ENCODE data around the gene YWHAG. TPM values are rescaled to one million over a fixed set of nuclear protein-coding genes. Genes with fewer than 3 reads are reported as not detected.

Gene YWHAG
- total and polyA plus RNA-seq, 2 of the 13 experiments (the other 11 are each of a cell fraction or from before 2014, with no cell fraction given): 36.9 to 67.5 TPM

GRCh38 chr7:76303202-76304147, 55.3 kb downstream of the YWHAG start (continued):
- TF ChIP-seq, protein P1, sequence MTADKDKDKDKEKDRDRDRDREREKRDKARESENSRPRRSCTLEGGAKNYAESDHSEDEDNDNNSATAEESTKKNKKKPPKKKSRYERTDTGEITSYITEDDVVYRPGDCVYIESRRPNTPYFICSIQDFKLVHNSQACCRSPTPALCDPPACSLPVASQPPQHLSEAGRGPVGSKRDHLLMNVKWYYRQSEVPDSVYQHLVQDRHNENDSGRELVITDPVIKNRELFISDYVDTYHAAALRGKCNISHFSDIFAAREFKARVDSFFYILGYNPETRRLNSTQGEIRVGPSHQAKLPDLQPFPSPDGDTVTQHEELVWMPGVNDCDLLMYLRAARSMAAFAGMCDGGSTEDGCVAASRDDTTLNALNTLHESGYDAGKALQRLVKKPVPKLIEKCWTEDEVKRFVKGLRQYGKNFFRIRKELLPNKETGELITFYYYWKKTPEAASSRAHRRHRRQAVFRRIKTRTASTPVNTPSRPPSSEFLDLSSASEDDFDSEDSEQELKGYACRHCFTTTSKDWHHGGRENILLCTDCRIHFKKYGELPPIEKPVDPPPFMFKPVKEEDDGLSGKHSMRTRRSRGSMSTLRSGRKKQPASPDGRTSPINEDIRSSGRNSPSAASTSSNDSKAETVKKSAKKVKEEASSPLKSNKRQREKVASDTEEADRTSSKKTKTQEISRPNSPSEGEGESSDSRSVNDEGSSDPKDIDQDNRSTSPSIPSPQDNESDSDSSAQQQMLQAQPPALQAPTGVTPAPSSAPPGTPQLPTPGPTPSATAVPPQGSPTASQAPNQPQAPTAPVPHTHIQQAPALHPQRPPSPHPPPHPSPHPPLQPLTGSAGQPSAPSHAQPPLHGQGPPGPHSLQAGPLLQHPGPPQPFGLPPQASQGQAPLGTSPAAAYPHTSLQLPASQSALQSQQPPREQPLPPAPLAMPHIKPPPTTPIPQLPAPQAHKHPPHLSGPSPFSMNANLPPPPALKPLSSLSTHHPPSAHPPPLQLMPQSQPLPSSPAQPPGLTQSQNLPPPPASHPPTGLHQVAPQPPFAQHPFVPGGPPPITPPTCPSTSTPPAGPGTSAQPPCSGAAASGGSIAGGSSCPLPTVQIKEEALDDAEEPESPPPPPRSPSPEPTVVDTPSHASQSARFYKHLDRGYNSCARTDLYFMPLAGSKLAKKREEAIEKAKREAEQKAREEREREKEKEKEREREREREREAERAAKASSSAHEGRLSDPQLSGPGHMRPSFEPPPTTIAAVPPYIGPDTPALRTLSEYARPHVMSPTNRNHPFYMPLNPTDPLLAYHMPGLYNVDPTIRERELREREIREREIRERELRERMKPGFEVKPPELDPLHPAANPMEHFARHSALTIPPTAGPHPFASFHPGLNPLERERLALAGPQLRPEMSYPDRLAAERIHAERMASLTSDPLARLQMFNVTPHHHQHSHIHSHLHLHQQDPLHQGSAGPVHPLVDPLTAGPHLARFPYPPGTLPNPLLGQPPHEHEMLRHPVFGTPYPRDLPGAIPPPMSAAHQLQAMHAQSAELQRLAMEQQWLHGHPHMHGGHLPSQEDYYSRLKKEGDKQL (CRISPR knock-in tag; IDR thresholded peaks at IDR 0.05; ENCODE audit: low read depth): no peak
- no peak for TF ChIP-seq HNRNPH1 (optimal IDR thresholded peaks at IDR 0.05; ENCODE audit: low read depth, low read length)
- TF ChIP-seq THYN1 (CRISPR knock-in tag; IDR thresholded peaks at IDR 0.05; ENCODE audit: borderline replicate concordance, low read depth): no peak
- peak; percentile 47 for TF ChIP-seq FOXP4 (CRISPR knock-in tag; IDR thresholded peaks at IDR 0.05)
- no peak for TF ChIP-seq RBM39 (IDR thresholded peaks at IDR 0.05; ENCODE audit: low read depth, low read length, poor library complexity, severe bottlenecking)
- TF ChIP-seq, protein P2, sequence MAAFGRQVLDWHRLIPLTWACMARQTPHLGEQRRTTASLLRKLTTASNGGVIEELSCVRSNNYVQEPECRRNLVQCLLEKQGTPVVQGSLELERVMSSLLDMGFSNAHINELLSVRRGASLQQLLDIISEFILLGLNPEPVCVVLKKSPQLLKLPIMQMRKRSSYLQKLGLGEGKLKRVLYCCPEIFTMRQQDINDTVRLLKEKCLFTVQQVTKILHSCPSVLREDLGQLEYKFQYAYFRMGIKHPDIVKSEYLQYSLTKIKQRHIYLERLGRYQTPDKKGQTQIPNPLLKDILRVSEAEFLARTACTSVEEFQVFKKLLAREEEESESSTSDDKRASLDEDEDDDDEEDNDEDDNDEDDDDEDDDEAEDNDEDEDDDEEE (CRISPR knock-in tag; IDR thresholded peaks at IDR 0.05): no peak
- no peak for TF ChIP-seq RARG (CRISPR knock-in tag; IDR thresholded peaks at IDR 0.05; ENCODE audit: low read depth)
- TF ChIP-seq MBD4 (IDR thresholded peaks at IDR 0.05; ENCODE audit: borderline replicate concordance, low read length): no peak
- TF ChIP-seq, protein P3, sequence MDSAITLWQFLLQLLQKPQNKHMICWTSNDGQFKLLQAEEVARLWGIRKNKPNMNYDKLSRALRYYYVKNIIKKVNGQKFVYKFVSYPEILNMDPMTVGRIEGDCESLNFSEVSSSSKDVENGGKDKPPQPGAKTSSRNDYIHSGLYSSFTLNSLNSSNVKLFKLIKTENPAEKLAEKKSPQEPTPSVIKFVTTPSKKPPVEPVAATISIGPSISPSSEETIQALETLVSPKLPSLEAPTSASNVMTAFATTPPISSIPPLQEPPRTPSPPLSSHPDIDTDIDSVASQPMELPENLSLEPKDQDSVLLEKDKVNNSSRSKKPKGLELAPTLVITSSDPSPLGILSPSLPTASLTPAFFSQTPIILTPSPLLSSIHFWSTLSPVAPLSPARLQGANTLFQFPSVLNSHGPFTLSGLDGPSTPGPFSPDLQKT (CRISPR knock-in tag; IDR thresholded peaks at IDR 0.05; ENCODE audit: borderline replicate concordance): no peak
- TF ChIP-seq BHLHE40 (IDR thresholded peaks at IDR 0.05; ENCODE audit: low read length): no peak
- TF ChIP-seq ZBTB7A (CRISPR knock-in tag; IDR thresholded peaks at IDR 0.05): 0 out of 2 replicates have a peak, but pooled peaks have one; percentile 38
- TF ChIP-seq, protein P4, sequence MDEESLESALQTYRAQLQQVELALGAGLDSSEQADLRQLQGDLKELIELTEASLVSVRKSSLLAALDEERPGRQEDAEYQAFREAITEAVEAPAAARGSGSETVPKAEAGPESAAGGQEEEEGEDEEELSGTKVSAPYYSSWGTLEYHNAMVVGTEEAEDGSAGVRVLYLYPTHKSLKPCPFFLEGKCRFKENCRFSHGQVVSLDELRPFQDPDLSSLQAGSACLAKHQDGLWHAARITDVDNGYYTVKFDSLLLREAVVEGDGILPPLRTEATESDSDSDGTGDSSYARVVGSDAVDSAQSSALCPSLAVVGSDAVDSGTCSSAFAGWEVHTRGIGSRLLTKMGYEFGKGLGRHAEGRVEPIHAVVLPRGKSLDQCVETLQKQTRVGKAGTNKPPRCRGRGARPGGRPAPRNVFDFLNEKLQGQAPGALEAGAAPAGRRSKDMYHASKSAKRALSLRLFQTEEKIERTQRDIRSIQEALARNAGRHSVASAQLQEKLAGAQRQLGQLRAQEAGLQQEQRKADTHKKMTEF (CRISPR knock-in tag; IDR thresholded peaks at IDR 0.05): no peak
- TF ChIP-seq NFKB2 (CRISPR knock-in tag; IDR thresholded peaks at IDR 0.05; ENCODE audit: borderline replicate concordance): no peak; the same call in 1 of the 2 replicates
- no peak for TF ChIP-seq ZNF431 (CRISPR knock-in tag; IDR thresholded peaks at IDR 0.05; ENCODE audit: borderline replicate concordance, low read depth)
- no peak for TF ChIP-seq NFE2L2 (IDR thresholded peaks at IDR 0.05; ENCODE audit: low read length)
- no peak for TF ChIP-seq ZNF615 (CRISPR knock-in tag; IDR thresholded peaks at IDR 0.05; ENCODE audit: borderline replicate concordance)
- TF ChIP-seq TGIF2 (CRISPR knock-in tag; IDR thresholded peaks at IDR 0.05): 0 out of 2 replicates have a peak, but pooled peaks have one; percentile 55
